HEK293T (cell line): ENCODE data around the gene ISL2.
A peak's percentile ranks its signal among the peaks of the same experiment; 100 is the strongest.

Experiments used
- CTCF ChIA-PET: fragments of 350-600 bp; formaldehyde crosslinking; extraction: SDS; loops from one replicate; lab custom pipeline; 2021; ENCODE audit warnings: antibody characterized with exemption, inconsistent platforms; lab: Yijun Ruan, JAX
- POLR2A ChIA-PET: fragments of 350-600 bp; formaldehyde crosslinking; extraction: SDS; loops from one replicate; lab custom pipeline; 2020; ENCODE audit warnings: antibody characterized with exemption, inconsistent platforms; lab: Yijun Ruan, JAX
- DNase-seq: peaks from one replicate; pipeline ENCODE4 v3.0.0; 2012; ENCODE audit warnings: mixed read lengths; ENCODE audit errors: extremely low spot score
- ARNT ChIP-seq: fragments of 450-650 bp; IDR thresholded peaks from 2 replicates; pipeline ENCODE4 v1.6.1; 2017; ENCODE audit warnings: mild to moderate bottlenecking
- BHLHE40 ChIP-seq: fragments of 450-650 bp; IDR thresholded peaks from 2 replicates; pipeline ENCODE4 v1.6.1; 2016; ENCODE audit warnings: mild to moderate bottlenecking, moderate library complexity, borderline replicate concordance
- CTBP1 ChIP-seq: fragments of 450-650 bp; IDR thresholded peaks from 2 replicates; pipeline ENCODE4 v1.6.1; 2016; ENCODE audit warnings: borderline replicate concordance
- ELF4 ChIP-seq: fragments of 450-650 bp; IDR thresholded peaks from 2 replicates; pipeline ENCODE4 v1.6.1; 2017; ENCODE audit warnings: antibody characterized with exemption
- FOXA1 ChIP-seq: fragments of 450-650 bp; IDR thresholded peaks from 2 replicates; pipeline ENCODE4 v1.6.1; 2016; ENCODE audit warnings: mild to moderate bottlenecking
- FOXK2 ChIP-seq: fragments of 450-650 bp; IDR thresholded peaks from 2 replicates; pipeline ENCODE4 v1.6.1; 2016; ENCODE audit warnings: mild to moderate bottlenecking
- FOXM1 ChIP-seq: fragments of 450-650 bp; IDR thresholded peaks from 2 replicates; pipeline ENCODE4 v1.6.1; 2017; ENCODE audit warnings: mild to moderate bottlenecking, borderline replicate concordance
- HDGF ChIP-seq: fragments of 450-650 bp; IDR thresholded peaks from 2 replicates; pipeline ENCODE4 v1.6.1; 2017; ENCODE audit warnings: antibody characterized with exemption, borderline replicate concordance
- L3MBTL2 ChIP-seq: fragments of 450-650 bp; conservative IDR thresholded peaks from 2 replicates; pipeline ENCODE4 v1.6.1; 2016; ENCODE audit warnings: mild to moderate bottlenecking
- LEF1 ChIP-seq: fragments of 450-650 bp; IDR thresholded peaks from 2 replicates; pipeline ENCODE4 v1.6.1; 2017; ENCODE audit warnings: mild to moderate bottlenecking, borderline replicate concordance
- NFRKB ChIP-seq: fragments of 450-650 bp; IDR thresholded peaks from 2 replicates; pipeline ENCODE4 v1.6.1; 2016; ENCODE audit warnings: mild to moderate bottlenecking, moderate library complexity
- SP1 ChIP-seq: fragments of 450-650 bp; IDR thresholded peaks from 2 replicates; pipeline ENCODE4 v1.6.1; 2017
- SUZ12 ChIP-seq: fragments of 450-650 bp; IDR thresholded peaks from 2 replicates; pipeline ENCODE4 v1.6.1; 2016; ENCODE audit warnings: mild to moderate bottlenecking
- TARDBP ChIP-seq: fragments of 450-650 bp; IDR thresholded peaks from 2 replicates; pipeline ENCODE4 v1.6.1; 2016
- ZNF384 ChIP-seq: fragments of 450-650 bp; IDR thresholded peaks from 2 replicates; pipeline ENCODE4 v1.6.1; 2016
- TF ChIP-seq, protein P1 (sequence below): fragments of 450-650 bp; IDR thresholded peaks from 2 replicates; pipeline ENCODE4 v1.6.1; 2016

ISL2 gene

GRCh38 chr15:76327191-76328105 lies 9.1 kb upstream of the ISL2 start:
- ChIA-PET CTCF (interaction anchor here (0.7 to 2.0 kb wide), 3 partner anchors 15 to 192 kb away, joined by 3 to 6 read pairs (median 4); partner anchors contain the start of gene ETFA), POLR2A (interaction anchor here (1.0 kb wide), 1 partner anchor 9 kb away, joined by 7 read pairs; the partner anchor contains the start of gene ISL2)
- no peak for DNase-seq

DNA sequence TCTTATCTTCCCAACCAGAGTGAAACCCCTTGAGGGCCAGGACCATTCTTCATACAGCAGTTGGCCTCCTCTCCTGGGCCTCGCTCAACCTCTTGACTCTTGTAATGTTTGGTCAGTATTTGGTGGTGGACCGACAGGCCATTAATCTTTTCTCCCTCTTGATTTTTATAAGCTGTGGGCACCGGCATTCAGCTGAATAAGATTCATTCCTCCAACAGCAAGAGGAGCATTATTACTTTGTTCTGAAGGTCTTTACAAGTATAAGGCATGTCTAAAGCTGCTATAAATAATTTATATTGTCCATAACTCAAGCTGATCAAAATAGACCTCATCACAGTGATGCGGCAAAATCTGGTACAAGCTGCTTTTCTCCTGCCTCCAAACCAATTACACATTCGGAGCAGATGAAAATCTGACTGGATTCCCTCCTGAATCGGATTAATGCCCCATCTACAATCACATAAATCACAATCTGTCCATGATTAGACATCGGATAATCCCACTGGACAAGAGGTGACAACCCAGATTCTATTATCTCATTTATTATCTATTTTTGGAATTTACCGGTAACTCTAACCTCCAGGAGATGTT lies 8.4 kb upstream of the ISL2 start:
- CTCF ChIA-PET, result interaction anchor here (0.7 to 2.0 kb wide), 4 partner anchors 15 to 192 kb away, joined by 3 to 6 read pairs (median 4); partner anchors contain the start of gene ETFA

More at GRCh38 chr15:76327191-76328105, 9.1 kb upstream of the ISL2 start:
- TF ChIP-seq CTBP1 (no peak), TARDBP (no peak), ZNF384 (peak; percentile 59), FOXM1 (no peak), LEF1 (no peak), L3MBTL2 (0 out of 2 replicates have a peak, but pooled peaks have one; percentile 18), HDGF (no peak), FOXA1 (no peak), FOXK2 (no peak)

GRCh38 chr15:76328958-76329357 lies 7.6 kb upstream of the ISL2 start:
- no peak for TF ChIP-seq FOXM1
- TF ChIP-seq, protein P1, sequence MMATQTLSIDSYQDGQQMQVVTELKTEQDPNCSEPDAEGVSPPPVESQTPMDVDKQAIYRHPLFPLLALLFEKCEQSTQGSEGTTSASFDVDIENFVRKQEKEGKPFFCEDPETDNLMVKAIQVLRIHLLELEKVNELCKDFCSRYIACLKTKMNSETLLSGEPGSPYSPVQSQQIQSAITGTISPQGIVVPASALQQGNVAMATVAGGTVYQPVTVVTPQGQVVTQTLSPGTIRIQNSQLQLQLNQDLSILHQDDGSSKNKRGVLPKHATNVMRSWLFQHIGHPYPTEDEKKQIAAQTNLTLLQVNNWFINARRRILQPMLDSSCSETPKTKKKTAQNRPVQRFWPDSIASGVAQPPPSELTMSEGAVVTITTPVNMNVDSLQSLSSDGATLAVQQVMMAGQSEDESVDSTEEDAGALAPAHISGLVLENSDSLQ, result no peak
- TF ChIP-seq ELF4, result no peak
- no peak for TF ChIP-seq ARNT
- no peak for TF ChIP-seq TARDBP
- no peak for TF ChIP-seq SUZ12
- no peak for TF ChIP-seq LEF1
- TF ChIP-seq L3MBTL2, result no peak
- TF ChIP-seq BHLHE40, result no peak
- no peak for TF ChIP-seq FOXA1
- no peak for TF ChIP-seq CTBP1
- no peak for TF ChIP-seq NFRKB
- no peak for TF ChIP-seq ZNF384
- TF ChIP-seq HDGF, result no peak
- TF ChIP-seq SP1, result no peak
- TF ChIP-seq FOXK2, result no peak
- ChIA-PET CTCF (interaction anchor here (0.6 to 2.0 kb wide), 4 partner anchors 18 to 969 kb away, joined by 3 to 6 read pairs (median 3); partner anchors contain the start of gene ETFA), POLR2A (interaction anchor here (1.0 to 1.8 kb wide), 2 partner anchors 8 to 18 kb away, joined by 7 to 9 read pairs; partner anchors contain the start of genes ETFA and ISL2)
- DNase-seq, result no peak

More for the DNA sequence above, 8.4 kb upstream of the ISL2 start:
- POLR2A ChIA-PET, result interaction anchor here (1.0 kb wide), 1 partner anchor 9 kb away, joined by 7 read pairs; the partner anchor contains the start of gene ISL2
- no peak for TF ChIP-seq LEF1
- TF ChIP-seq, protein P1, result peak; percentile 58
- TF ChIP-seq NFRKB, result no peak
- TF ChIP-seq TARDBP, result no peak
- DNase-seq, result no peak

DNA sequence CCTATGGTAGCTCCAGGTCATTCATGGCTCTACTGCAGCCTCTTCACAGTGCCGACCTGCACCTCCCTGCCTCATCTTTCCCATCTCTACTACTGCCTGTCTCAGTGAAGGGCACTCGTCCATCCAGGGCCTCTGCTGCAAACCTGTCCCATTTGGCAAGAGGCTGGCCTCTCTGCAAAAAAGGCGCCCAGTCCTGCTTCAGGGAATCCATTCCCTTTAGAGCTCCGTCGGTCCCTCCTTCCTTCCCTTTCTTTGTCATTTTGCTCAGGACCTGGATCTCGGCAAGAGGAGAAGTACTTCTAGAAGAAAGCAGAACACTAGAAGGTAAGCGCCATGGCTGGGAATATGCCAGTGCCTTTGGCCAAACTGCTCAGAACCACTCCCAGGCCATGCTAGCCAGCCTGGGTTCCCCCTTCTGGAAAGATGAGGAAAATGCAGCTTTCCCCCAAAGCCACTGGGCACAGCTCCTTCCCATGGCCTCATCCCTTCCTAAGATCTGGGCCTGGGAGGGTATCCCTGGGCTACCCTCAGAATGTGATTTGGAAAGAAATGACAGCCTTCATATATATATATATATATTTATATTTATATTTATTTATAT lies 6.4 kb upstream of the ISL2 start:
- ChIA-PET POLR2A (interaction anchor here (1.0 to 1.8 kb wide), 4 partner anchors 12 to 23 kb away, joined by 3 to 9 read pairs (median 3); partner anchors contain the start of gene ETFA), CTCF (interaction anchor here (0.8 to 2.0 kb wide), 12 partner anchors 8 to 136 kb away, joined by 3 to 9 read pairs (median 4); partner anchors contain the start of gene ETFA)
- no peak for TF ChIP-seq ZNF384
- TF ChIP-seq FOXM1, result no peak
- no peak for TF ChIP-seq FOXA1
- TF ChIP-seq NFRKB, result no peak
- no peak for TF ChIP-seq ELF4
- no peak for TF ChIP-seq SP1
- no peak for TF ChIP-seq LEF1
- TF ChIP-seq, protein P1, result no peak
- no peak for TF ChIP-seq TARDBP
- TF ChIP-seq BHLHE40, result no peak
- TF ChIP-seq ARNT, result no peak
- TF ChIP-seq FOXK2, result no peak
- TF ChIP-seq L3MBTL2, result no peak
- TF ChIP-seq HDGF, result no peak
- TF ChIP-seq SUZ12, result no peak
- TF ChIP-seq CTBP1, result no peak
- peak; percentile 76 for DNase-seq

GRCh38 chr15:76332796-76333195 lies 3.8 kb upstream of the ISL2 start:
- ChIA-PET POLR2A (interaction anchor here (0.7 kb wide), 1 partner anchor 10 kb away, joined by 3 read pairs; no protein-coding TSS in a partner anchor), CTCF (interaction anchor here (0.7 kb wide), 1 partner anchor 144 kb away, joined by 4 read pairs; no protein-coding TSS in a partner anchor)
- no peak for DNase-seq
- TF ChIP-seq CTBP1 (no peak), FOXA1 (no peak), SUZ12 (no peak), FOXM1 (no peak), HDGF (no peak), ELF4 (no peak), ARNT (no peak)
